HG02938 (cell line): Measurements from ENCODE around the gene TPPP.

Experiments used
- ATAC-seq: cut with Tn5 transposase; IDR thresholded peaks from one replicate; pipeline ENCODE4 v1.9.1; 2021; ENCODE audit warnings: mild to moderate bottlenecking, moderate library complexity; ENCODE audit not compliant: unreplicated experiment

TPPP gene

GRCh38 chr5:647727-648126 is 45.4 kb downstream of the TPPP start:
- ATAC-seq = no peak

DNA sequence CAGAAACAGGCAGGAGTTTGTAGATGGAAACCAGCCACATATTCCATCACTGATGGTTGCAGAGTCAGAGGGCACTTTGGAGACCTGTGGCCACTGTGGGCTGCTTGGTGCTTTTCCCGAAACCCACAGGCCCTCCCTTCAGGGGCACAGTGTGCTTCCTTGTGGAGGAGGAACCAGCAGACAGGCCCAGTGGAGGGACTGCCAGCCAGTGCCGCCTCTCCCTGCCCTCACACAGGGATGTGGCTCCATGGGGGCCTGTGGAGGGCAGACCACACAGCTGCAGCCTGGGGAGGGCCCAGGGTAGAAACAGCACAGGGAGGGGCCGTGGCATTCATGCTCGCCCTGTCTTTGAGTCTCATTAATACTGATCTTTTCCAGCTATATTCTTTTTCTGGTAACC is 45.8 kb downstream of the TPPP start:
- no peak for ATAC-seq

GRCh38 chr5:646396-647201 is 46.6 kb downstream of the TPPP start:
- no peak for ATAC-seq

GRCh38 chr5:645421-645820 is 47.7 kb downstream of the TPPP start:
- ATAC-seq = no peak

- ATAC-seq = no peak
These were observed 48.2 kb downstream of the TPPP start for GRCh38 chr5:644971-645370.

GRCh38 chr5:644509-644908 is 48.6 kb downstream of the TPPP start:
- no peak for ATAC-seq

DNA sequence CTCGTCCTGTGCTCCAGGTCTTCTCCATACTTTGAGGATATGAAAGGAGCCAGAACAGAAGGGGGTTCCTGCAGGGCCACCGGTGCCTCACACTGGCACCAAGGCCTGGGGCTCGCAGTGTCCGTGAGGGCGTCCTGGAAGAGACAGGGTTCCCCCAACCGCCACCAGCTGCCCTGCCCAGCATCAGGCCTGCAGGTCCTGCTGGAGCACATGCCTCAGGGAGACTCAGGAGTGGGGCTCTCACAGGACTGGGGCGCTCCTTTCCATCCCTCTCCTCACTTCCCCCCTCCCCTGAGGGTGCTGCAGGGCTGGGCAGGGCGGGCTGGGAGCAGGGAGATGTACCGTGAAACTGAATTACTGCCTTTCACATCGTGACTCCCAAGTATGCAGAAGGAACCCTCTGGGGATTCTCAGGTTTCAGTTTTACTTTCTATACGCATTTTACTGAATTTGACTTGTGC is 49.3 kb downstream of the TPPP start:
- ATAC-seq = no peak

- ATAC-seq = no peak
These were observed 49.8 kb downstream of the TPPP start for GRCh38 chr5:643351-643801.

DNA sequence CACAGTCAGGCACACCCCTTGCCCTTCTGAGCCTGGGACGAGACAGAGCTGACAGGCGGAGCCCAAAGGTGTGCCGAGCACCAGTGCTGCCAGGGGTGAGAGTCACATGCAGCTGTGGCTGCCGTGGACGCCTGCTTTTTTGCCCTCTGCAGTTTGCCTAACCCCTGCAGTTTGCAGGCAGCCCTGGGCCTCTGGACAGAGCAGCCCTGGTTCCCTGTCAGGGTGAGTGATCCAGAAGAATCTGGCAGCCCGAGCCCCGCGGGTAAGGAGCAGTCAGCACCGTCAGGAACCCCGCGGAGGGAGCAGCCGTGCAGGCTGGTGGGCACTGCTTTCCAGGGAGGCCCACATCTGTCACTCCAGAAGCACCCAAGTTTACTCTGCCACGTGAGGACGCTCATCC is 50.7 kb downstream of the TPPP start:
- no peak for ATAC-seq

GRCh38 chr5:641331-641765 is 51.8 kb downstream of the TPPP start:
- ATAC-seq = no peak

- no peak for ATAC-seq
These were observed 52.5 kb downstream of the TPPP start for GRCh38 chr5:640461-641330.

DNA sequence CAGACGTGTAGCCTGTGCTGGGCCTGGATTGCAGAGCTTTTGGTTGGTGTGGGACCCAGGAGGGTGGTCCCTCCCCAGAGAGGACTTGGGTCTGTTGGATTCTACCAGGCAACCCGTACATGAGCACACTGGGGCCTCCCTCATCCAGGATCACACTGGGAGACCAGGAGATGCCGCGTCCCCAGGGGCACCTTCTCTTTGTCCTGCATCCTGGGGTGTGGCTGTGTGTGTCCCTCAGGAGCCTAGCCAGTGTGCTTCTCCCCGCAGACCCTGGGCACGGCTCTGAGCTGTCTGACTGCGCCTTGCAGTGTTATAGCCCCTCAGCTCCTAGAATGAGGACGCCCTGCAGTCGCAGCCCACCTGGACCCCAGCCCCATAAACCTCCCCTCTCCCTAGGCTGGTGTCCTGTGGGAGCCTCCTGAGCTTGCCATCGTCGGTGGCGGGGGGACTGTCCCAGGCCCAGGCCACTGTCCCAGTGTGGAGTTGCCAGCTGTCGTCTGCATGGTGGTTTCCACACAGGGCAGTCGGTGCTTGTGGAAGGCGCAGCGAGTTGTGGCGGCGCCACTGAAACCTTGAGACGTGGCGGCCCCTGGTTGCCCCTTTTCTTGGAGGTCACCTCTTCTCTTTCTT is 53.5 kb downstream of the TPPP start:
- ATAC-seq = no peak

- ATAC-seq = no peak
These were observed 54.0 kb downstream of the TPPP start for GRCh38 chr5:639253-639530.

DNA sequence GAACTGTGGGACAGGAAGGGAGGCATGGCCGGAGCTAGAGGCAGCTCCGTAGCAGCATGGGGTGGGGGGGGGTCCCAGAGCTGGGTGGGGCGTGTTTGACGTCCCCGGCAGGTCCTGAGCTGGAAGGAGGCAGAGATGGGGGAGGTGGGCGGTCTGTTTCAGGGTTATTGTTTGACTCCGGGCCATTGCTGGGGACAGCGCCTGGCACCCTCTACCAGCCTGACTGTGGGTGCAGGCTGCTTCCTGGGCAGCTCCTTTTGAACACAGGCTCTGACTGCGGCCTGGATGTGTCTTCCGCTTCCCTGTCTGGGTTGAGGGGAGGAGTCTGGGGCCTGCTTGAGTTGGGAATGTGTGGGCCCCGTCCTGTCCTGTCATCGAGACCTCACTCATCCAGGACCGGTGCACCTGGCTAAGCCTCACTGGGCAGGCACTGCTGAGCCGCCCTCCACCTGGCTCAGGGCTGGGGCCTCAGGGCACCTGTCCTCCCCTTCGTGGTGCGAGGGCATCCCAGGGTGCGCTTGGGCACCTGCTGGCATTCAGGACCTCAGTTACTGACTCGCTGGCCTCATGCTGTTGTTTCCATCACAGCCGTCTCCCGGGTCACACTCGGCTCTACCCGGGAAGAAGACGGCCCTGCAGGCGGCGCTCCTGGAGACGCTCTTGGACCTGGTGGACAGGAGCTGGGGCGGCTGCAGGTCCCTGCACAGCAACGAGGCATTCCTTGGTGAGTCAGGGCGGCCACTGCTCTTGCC is 54.5 kb downstream of the TPPP start:
- ATAC-seq = no peak

DNA sequence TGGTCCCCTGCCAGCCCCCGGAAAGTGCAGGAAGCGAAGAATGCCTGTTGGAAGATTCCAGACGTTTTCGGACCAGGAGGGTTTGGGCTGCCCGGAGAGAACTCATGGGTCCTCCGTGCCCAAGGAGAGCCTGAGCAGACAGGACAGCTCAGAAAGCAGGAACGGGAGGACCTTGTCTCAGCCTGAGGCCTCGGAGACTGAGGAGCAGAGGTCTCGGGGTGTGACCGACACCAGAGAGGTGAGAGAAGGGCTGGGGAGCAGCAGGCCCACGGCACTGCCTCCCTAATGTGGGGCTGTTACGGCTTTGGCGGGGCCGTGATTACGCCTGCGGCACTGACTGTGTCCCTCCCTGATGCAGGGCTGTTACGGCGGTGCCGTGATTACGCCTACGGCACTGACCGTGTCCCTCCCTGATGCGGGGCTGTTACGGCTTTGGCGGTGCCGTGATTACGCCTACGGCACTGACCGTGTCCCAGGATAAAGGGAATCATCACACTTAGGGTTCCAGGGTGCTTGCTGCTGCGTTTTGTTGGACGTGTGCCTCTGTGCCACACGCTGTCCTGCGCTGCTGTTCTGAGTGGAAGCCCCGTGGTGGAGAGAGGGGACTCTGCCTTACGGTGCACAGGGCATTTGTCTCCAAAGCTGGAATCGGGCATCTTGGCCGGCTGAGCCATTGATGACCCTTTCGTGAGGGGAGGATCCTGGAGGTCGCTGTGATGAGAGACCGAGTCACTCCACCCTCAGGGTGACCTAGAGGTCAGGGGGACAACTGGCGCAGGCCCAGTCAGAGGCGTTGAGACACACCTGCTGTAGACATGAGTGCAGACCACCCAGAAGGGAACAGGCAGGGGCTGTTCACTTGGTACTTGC is 55.3 kb downstream of the TPPP start:
- ATAC-seq = no peak

GRCh38 chr5:636951-637350 is 56.2 kb downstream of the TPPP start:
- no peak for ATAC-seq

GRCh38 chr5:635306-636055 is 57.7 kb downstream of the TPPP start:
- no peak for ATAC-seq

GRCh38 chr5:634191-634590 is 59.0 kb downstream of the TPPP start:
- no peak for ATAC-seq

GRCh38 chr5:633501-633955 is 59.6 kb downstream of the TPPP start:
- ATAC-seq = no peak
